ENCODE data around the gene ZNF276.
"Not testable (repeated sequence)": the region's sequence is repeated elsewhere in the genome, so short reads cannot be mapped to it uniquely, and the experiment has no call there.

ZNF276 gene

DNA sequence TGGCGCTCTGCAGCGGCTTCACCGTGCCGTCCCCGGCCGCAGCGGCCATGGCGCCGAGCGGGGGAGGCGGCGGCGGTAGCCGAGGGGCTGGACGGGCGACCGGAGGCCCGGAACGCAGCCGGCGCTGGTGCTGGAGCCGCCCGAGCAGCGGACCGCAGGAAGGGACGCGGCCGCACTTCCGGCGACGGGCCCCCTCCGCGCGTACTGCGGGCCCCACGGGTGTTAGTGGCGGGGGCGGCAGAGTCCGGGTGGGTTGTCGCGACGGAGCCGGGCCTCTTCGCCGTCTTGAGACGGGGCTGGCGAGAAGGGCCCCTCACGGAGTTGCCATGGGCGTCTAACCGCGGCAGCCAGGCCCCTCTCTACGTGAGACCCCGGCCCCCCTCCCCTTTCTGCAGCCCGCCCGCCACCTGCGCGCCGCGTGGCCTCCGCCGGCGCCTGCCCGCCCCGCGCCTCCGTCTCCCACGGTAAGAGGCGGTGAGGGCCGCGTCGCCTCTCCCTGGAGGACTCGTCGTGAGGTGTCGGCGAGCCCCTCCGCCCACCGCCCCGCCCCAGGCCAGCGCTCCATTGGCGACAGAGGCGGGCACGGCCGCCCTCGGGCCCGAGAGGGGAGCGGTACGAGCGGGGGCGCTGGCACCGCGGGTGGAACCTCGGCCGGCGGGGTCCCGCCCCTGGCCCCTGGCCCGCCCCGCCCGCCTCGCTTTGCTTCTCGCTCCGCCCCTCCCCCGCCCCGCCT, at the start of gene ZNF276, which contains the start of gene VPS9D1:
TSS of gene ZNF276 (plus strand) at position 725 of the 733 bp plus-strand sequence. CDS start 104 bp downstream, outside the sequence.
TSS of gene VPS9D1 (minus strand) at position 86 of the 733 bp plus-strand sequence. CDS start at position 49, 37 bp downstream.
- peak within 1 kb of the TSS; percentile 89 for H3K4me3 Mint-ChIP-seq
- H3K27me3 Mint-ChIP-seq = no peaks in the 10 kb centered on the region
- H3K27ac Mint-ChIP-seq = peak within 1 kb of the TSS; percentile 86
- H3K4me1 Mint-ChIP-seq = peaks cover 45% of the 10 kb centered on the region
- H3K9me3 Mint-ChIP-seq = no peaks in the 10 kb centered on the region
- peaks cover 10% of the 10 kb centered on the region for H3K36me3 Mint-ChIP-seq

DNA sequence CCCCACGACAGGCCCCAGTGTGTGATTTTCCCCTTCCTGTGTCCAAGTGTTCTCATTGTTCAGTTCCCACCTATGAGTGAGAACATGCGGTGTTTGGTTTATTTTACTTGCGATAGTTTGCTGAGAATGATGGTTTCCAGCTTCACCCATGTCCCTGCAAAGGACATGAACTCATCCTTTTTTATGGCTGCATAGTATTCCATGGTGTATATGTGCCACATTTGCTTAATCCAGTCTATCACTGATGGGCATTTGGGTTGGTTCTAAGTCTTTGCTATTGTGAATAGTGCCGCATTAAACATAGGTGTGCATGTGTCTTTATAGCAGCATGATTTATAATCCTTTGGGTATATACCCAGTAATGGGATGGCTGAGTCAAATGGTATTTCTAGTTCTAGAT, 49.8 kb upstream of the ZNF276 start:
- not testable (repeated sequence) for H3K27ac Mint-ChIP-seq

DNA sequence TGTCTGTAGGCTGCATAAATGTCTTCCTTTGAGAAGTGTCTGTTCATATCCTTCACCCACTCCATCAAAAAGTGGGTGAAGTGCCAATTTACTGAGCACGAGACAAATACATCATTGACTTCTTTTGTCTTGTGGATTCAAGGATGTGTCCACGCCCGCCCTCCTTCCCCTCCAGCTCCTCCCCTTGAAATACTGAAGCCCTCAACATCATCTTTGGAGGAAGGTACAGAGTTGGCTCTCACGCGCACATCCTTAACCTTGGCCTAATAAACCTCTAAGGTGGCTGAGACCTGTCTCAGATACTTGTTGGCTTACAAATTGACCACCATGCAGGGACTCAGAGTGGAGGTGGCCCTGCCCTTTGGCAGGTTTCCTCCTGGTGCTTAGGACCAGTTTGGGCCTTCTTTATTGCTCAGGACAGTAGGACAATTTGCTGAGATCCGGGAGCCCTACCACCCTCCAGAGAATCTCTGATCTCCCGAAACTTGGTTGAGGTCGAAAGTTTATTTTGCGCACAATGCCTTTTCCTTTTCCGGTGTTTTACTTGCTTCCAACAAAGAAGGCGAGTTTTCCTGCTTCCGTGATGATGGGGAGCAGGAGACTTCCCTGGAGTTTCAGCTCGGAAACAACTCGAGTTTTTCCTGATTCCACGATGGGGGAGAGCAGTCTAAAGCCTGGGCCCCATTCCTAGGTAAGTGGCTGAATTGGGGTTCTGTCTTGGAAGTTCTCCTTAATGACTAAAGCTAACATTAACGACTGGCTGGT, 49.0 kb upstream of the ZNF276 start:
- Mint-ChIP-seq H3K4me1 (peaks cover 11% of the 10 kb centered on the region), H3K27me3 (no peaks in the 10 kb centered on the region), H3K27ac (no peak overlapping the region), H3K36me3 (no peaks in the 10 kb centered on the region), H3K4me3 (no peak overlapping the region), H3K9me3 (no peaks in the 10 kb centered on the region)

More for the DNA sequence above, 49.8 kb upstream of the ZNF276 start:
- H3K36me3 Mint-ChIP-seq, H3K9me3 Mint-ChIP-seq, H3K27me3 Mint-ChIP-seq, H3K4me3 Mint-ChIP-seq: not testable (repeated sequence)
- H3K4me1 Mint-ChIP-seq = peaks cover 11% of the 10 kb centered on the region

DNA sequence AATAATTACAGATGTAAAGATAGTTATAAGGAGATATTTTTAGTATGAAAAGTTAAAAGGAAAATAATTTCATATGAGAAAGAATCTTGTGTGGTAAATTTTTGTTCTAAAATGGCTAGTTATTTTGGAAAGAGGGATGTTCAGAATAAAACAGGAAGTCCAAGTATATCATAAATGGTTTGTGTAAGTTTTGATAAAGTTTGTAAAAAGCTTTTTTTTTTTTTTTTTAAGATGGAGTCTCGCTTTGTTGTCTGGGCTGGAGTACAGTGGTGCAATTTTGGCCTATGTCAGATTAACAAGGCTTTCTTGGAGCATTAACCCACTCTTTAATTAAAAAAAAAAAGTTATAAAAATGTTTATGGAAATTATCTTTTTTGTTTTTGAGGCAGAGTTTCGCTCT, 43.1 kb upstream of the ZNF276 start:
- H3K36me3 Mint-ChIP-seq = no peaks in the 10 kb centered on the region
- H3K27me3 Mint-ChIP-seq = no peaks in the 10 kb centered on the region
- H3K27ac Mint-ChIP-seq = no peak overlapping the region
- H3K4me3 Mint-ChIP-seq = no peak overlapping the region
- no peaks in the 10 kb centered on the region for H3K4me1 Mint-ChIP-seq
- no peaks in the 10 kb centered on the region for H3K9me3 Mint-ChIP-seq

- Mint-ChIP-seq H3K27ac (no peak overlapping the region), H3K36me3 (peaks cover 8% of the 10 kb centered on the region), H3K9me3 (no peaks in the 10 kb centered on the region), H3K4me1 (peaks cover 12% of the 10 kb centered on the region), H3K4me3 (peak overlapping the region; percentile 95), H3K27me3 (no peaks in the 10 kb centered on the region)
Measured at GRCh38 chr16:89685916-89686315, 35.4 kb upstream of the ZNF276 start.

GRCh38 chr16:89686520-89687091, 34.7 kb upstream of the ZNF276 start, which contains the start of gene CDK10:
Gene CDK10, plus strand, starts transcription at chr16:89686689. Its CDS starts 22 bp downstream, at chr16:89686711.
- Mint-ChIP-seq H3K9me3 (no peaks in the 10 kb centered on the region), H3K4me3 (peak within 1 kb of the TSS; percentile 95), H3K36me3 (peaks cover 8% of the 10 kb centered on the region), H3K4me1 (peaks cover 12% of the 10 kb centered on the region), H3K27ac (peak within 1 kb of the TSS; percentile 98), H3K27me3 (no peaks in the 10 kb centered on the region)

DNA sequence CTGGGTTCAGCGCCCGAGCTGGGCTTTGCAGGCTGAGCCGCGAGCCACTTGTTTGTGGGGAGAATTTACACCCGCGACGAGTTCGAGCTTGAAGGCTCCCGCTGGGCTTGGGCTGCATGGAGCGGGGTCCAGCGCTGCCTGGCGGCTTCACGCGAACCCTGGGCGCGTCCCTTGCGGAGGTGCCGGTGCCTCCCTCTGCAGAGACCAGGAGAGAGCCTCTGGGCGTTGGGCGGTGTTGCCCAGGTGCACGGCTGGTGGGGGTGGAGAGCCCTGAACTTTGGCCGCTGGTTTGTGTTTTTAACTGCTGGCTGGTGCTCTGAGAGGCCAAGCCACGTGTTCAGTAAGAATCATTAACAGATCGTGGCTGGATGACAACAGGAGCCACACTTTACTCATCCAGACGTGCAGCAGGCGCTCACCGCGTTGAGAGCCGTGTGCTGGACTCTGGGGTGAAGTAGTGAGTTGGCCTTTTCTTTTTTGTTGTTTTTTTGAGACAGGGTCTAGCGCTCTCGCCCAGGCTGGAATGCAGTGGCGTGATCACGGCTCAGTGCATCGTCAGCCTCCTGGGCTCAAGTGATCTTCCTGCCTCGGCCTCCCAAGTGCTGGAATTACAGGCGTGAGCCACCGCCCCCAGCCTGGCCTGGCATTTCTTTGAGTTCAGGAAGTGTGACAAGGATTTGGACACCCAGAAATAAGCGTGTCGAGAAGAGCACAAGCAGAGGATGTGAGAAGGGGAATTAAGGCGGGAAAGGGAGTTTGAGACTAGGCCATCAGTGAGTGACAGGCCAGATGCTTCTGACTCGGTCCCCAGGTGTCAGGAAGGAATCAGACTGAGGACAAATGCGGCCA, 34.0 kb upstream of the ZNF276 start:
- Mint-ChIP-seq H3K4me1 (peaks cover 12% of the 10 kb centered on the region), H3K4me3 (peak overlapping the region; percentile 95), H3K36me3 (peaks cover 8% of the 10 kb centered on the region), H3K27me3 (no peaks in the 10 kb centered on the region), H3K9me3 (no peaks in the 10 kb centered on the region), H3K27ac (peak overlapping the region; percentile 87)

- peak overlapping the region; percentile 95 for H3K4me3 Mint-ChIP-seq
- no peaks in the 10 kb centered on the region for H3K9me3 Mint-ChIP-seq
- H3K4me1 Mint-ChIP-seq = peaks cover 12% of the 10 kb centered on the region
- peak overlapping the region; percentile 62 for H3K27ac Mint-ChIP-seq
- no peaks in the 10 kb centered on the region for H3K27me3 Mint-ChIP-seq
- H3K36me3 Mint-ChIP-seq = peaks cover 8% of the 10 kb centered on the region
Measured at GRCh38 chr16:89688395-89688794, 32.9 kb upstream of the ZNF276 start.

DNA sequence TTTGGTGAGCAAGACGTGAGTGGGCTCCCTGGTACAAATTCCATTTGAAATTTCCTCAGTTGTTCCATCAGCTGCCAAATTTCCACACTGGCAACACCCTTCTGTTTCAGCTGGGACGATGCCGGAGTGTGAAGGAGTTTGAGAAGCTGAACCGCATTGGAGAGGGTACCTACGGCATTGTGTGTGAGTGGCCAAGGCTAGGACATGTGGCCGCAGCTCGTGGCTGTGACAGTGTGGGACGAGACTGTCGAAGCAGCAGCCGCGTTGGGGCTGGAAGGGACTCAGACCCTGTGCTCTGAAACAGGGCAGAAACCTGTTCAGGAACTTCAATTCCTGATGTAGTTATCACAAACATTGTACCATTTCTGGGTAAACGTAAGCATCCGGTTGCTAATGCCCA, 32.2 kb upstream of the ZNF276 start:
- Mint-ChIP-seq H3K4me3 (no peak overlapping the region), H3K4me1 (peaks cover 12% of the 10 kb centered on the region), H3K27ac (no peak overlapping the region), H3K9me3 (no peaks in the 10 kb centered on the region), H3K27me3 (no peaks in the 10 kb centered on the region), H3K36me3 (peaks cover 8% of the 10 kb centered on the region)

DNA sequence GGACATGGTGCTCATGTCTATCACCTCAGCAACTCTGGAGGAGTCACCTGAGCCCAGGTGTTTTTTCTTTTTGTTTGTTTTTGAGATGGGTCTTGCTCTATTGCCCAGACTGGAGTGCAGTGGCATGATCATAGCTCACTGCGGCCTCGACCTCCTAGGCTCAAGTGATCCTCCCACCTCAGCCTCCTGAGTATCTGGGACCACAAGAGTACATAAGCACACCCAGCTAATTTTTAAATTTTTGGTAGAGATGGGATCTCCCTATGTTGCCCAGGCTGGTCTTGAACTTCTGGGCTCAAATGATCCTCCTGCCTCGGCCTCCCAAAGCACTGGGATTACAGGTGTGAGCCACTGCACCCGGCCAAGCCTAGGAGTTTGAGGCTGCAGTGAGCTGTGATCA, 31.7 kb upstream of the ZNF276 start:
- not testable (repeated sequence) for H3K36me3 Mint-ChIP-seq, H3K9me3 Mint-ChIP-seq, H3K27ac Mint-ChIP-seq, H3K27me3 Mint-ChIP-seq, H3K4me3 Mint-ChIP-seq
- peaks cover 12% of the 10 kb centered on the region for H3K4me1 Mint-ChIP-seq

GRCh38 chr16:89690392-89690901, 30.9 kb upstream of the ZNF276 start:
- Mint-ChIP-seq H3K4me3 (no peak overlapping the region), H3K36me3 (peaks cover 8% of the 10 kb centered on the region), H3K27me3 (no peaks in the 10 kb centered on the region), H3K4me1 (peaks cover 12% of the 10 kb centered on the region), H3K9me3 (no peaks in the 10 kb centered on the region), H3K27ac (no peak overlapping the region)

GRCh38 chr16:89691231-89691985, 29.9 kb upstream of the ZNF276 start:
- peaks cover 8% of the 10 kb centered on the region for H3K36me3 Mint-ChIP-seq
- no peak overlapping the region for H3K4me3 Mint-ChIP-seq
- peaks cover 13% of the 10 kb centered on the region for H3K4me1 Mint-ChIP-seq
- no peak overlapping the region for H3K27ac Mint-ChIP-seq
- H3K9me3 Mint-ChIP-seq = no peaks in the 10 kb centered on the region
- no peaks in the 10 kb centered on the region for H3K27me3 Mint-ChIP-seq

DNA sequence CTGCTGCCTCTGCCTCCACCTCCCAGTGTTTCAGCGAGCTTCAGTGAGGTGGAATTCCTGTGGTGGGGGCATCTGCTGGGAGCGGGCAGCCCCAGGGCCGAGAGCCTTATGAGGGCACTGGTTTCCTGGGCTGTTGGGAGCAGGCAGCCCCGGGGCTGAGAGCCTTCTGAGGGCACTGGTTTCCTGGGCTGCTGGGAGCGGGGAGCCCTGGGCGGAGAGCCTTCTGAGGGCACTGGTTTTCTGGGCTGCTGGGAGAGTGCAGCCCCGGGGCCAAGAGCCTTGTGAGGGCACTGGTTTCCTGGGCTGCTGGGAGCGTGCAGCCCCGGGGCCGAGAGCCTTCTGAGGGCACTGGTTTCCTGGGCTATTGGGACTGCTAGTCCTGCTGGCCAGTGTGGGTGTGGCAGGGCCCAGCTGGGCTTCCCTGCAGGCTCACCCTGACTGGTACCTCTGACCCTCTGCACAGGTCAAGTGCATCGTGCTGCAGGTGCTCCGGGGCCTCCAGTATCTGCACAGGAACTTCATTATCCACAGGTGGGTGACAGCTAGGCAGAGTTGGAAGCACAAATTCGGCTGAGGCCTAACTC, 29.3 kb upstream of the ZNF276 start:
- no peaks in the 10 kb centered on the region for H3K27me3 Mint-ChIP-seq
- H3K4me1 Mint-ChIP-seq = peaks cover 12% of the 10 kb centered on the region
- H3K36me3 Mint-ChIP-seq = peaks cover 8% of the 10 kb centered on the region
- no peak overlapping the region for H3K4me3 Mint-ChIP-seq
- H3K27ac Mint-ChIP-seq = no peak overlapping the region
- H3K9me3 Mint-ChIP-seq = no peaks in the 10 kb centered on the region

- H3K27ac Mint-ChIP-seq = peak overlapping the region; percentile 24
- H3K27me3 Mint-ChIP-seq = no peaks in the 10 kb centered on the region
- H3K36me3 Mint-ChIP-seq = peaks cover 5% of the 10 kb centered on the region
- no peak overlapping the region for H3K4me3 Mint-ChIP-seq
- H3K9me3 Mint-ChIP-seq = no peaks in the 10 kb centered on the region
- H3K4me1 Mint-ChIP-seq = peaks cover 4% of the 10 kb centered on the region
Measured at GRCh38 chr16:89693289-89693731, 28.0 kb upstream of the ZNF276 start.
